HCT116 (cell line): Measurements from ENCODE around the gene TMOD1.

Source experiments
- CEBPB ChIP-seq: IDR thresholded peaks from 2 replicates; pipeline ENCODE4 v1.6.1; 2012; ENCODE audit warnings: low read depth
- EZH2 ChIP-seq: fragments of 200-600 bp; sonication (generic); IDR thresholded peaks from 2 replicates; pipeline ENCODE4 v1.6.1; 2017; ENCODE audit warnings: antibody characterized with exemption, mixed run types
- EZH2phosphoT487 ChIP-seq: fragments of 200-600 bp; IDR thresholded peaks from 2 replicates; pipeline ENCODE4 v1.6.1; 2018; ENCODE audit warnings: antibody characterized with exemption, borderline replicate concordance
- POLR2A ChIP-seq: IDR thresholded peaks from 2 replicates; pipeline ENCODE4 v1.7.0; 2011; ENCODE audit warnings: borderline replicate concordance; ENCODE audit not compliant: insufficient read depth, insufficient read length; ENCODE audit errors: extremely low read depth
- POLR2AphosphoS5 ChIP-seq: IDR thresholded peaks from 2 replicates; pipeline ENCODE4 v1.6.1; 2011; ENCODE audit warnings: mild to moderate bottlenecking, low read depth, low read length, moderate library complexity
- RAD21 ChIP-seq: IDR thresholded peaks from 2 replicates; pipeline ENCODE4 v1.6.1; 2012; ENCODE audit warnings: low read depth, mild to moderate bottlenecking
- SP1 ChIP-seq: IDR thresholded peaks from 2 replicates; pipeline ENCODE4 v1.6.1; 2012; ENCODE audit warnings: low read depth
- SRF ChIP-seq: IDR thresholded peaks from 2 replicates; pipeline ENCODE4 v1.6.1; 2012; ENCODE audit warnings: low read depth
- TCF7L2 ChIP-seq: IDR thresholded peaks from 2 replicates; pipeline ENCODE4 v1.7.0; 2011; ENCODE audit warnings: borderline replicate concordance, inconsistent platforms; ENCODE audit not compliant: insufficient read depth, insufficient read length; ENCODE audit errors: extremely low read depth
- YY1 ChIP-seq: IDR thresholded peaks from 2 replicates; pipeline ENCODE4 v1.6.1; 2011; ENCODE audit warnings: low read length, low read depth, moderate library complexity, mild to moderate bottlenecking; ENCODE audit not compliant: insufficient replicate concordance; ENCODE audit errors: extremely low read depth
- ZNF274 ChIP-seq: fragments of 200-500 bp; sonication (Bioruptor generic); IDR thresholded peaks from 2 replicates; pipeline ENCODE4 v1.6.1; 2014; ENCODE audit warnings: mild to moderate bottlenecking, low read depth, low read length, inconsistent platforms
- TF ChIP-seq, protein P1 (sequence below), 3 experiments: fragments of 200-600 bp in 1 of 3; sonication (generic) in 1 of 3; IDR thresholded peaks in 2 of 3; conservative IDR thresholded peaks in 1 of 3; 2 replicates each; pipeline ENCODE4 v1.5.1; 2012 to 2017; ENCODE audit warnings: low read depth in 2 of 3, low read length in 2 of 3, antibody characterized with exemption in 1 of 3, borderline replicate concordance in 1 of 3, control low read depth in 1 of 3, mild to moderate bottlenecking in 1 of 3, mixed read lengths in 1 of 3, mixed run types in 1 of 3, moderate library complexity in 1 of 3; ENCODE audit not compliant: insufficient read depth in 1 of 3
- TF ChIP-seq, protein P2 (sequence below): IDR thresholded peaks from 2 replicates; pipeline ENCODE4 v1.6.1; 2012; ENCODE audit warnings: low read depth

- TF ChIP-seq CEBPB (no peak), EZH2 (no peak), RAD21 (no peak), POLR2A (no peak), YY1 (no peak), EZH2phosphoT487 (no peak), SP1 (no peak), POLR2AphosphoS5 (no peak), TCF7L2 (no peak), SRF (no peak), ZNF274 (no peak)
- TF ChIP-seq, protein P1, sequence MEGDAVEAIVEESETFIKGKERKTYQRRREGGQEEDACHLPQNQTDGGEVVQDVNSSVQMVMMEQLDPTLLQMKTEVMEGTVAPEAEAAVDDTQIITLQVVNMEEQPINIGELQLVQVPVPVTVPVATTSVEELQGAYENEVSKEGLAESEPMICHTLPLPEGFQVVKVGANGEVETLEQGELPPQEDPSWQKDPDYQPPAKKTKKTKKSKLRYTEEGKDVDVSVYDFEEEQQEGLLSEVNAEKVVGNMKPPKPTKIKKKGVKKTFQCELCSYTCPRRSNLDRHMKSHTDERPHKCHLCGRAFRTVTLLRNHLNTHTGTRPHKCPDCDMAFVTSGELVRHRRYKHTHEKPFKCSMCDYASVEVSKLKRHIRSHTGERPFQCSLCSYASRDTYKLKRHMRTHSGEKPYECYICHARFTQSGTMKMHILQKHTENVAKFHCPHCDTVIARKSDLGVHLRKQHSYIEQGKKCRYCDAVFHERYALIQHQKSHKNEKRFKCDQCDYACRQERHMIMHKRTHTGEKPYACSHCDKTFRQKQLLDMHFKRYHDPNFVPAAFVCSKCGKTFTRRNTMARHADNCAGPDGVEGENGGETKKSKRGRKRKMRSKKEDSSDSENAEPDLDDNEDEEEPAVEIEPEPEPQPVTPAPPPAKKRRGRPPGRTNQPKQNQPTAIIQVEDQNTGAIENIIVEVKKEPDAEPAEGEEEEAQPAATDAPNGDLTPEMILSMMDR (IDR thresholded peaks at IDR 0.05 in 2 of 3, conservative IDR thresholded peaks at IDR 0.05 in 1 of 3; ENCODE audit: borderline replicate concordance in 1 of 3, insufficient read depth in 1 of 3, low read depth in 2 of 3, low read length in 2 of 3): no peak
- TF ChIP-seq, protein P2, sequence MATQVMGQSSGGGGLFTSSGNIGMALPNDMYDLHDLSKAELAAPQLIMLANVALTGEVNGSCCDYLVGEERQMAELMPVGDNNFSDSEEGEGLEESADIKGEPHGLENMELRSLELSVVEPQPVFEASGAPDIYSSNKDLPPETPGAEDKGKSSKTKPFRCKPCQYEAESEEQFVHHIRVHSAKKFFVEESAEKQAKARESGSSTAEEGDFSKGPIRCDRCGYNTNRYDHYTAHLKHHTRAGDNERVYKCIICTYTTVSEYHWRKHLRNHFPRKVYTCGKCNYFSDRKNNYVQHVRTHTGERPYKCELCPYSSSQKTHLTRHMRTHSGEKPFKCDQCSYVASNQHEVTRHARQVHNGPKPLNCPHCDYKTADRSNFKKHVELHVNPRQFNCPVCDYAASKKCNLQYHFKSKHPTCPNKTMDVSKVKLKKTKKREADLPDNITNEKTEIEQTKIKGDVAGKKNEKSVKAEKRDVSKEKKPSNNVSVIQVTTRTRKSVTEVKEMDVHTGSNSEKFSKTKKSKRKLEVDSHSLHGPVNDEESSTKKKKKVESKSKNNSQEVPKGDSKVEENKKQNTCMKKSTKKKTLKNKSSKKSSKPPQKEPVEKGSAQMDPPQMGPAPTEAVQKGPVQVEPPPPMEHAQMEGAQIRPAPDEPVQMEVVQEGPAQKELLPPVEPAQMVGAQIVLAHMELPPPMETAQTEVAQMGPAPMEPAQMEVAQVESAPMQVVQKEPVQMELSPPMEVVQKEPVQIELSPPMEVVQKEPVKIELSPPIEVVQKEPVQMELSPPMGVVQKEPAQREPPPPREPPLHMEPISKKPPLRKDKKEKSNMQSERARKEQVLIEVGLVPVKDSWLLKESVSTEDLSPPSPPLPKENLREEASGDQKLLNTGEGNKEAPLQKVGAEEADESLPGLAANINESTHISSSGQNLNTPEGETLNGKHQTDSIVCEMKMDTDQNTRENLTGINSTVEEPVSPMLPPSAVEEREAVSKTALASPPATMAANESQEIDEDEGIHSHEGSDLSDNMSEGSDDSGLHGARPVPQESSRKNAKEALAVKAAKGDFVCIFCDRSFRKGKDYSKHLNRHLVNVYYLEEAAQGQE: no peak
Measured at GRCh38 chr9:97591535-97591934, 90.1 kb downstream of the TMOD1 start.
